NCI-H2196 (cell line): ENCODE measurements around the gene CBLN1.

ENCODE experiments used
- DNase-seq: peaks from one replicate; lab custom pipeline; 2025; ENCODE audit not compliant: unreplicated experiment; lab: John Stamatoyannopoulos, UW

CBLN1 gene

GRCh38 chr16:49281480-49281842 lies at the start of gene CBLN1:
CBLN1 (minus strand) TSS chr16:49281838; CDS start chr16:49281465, 373 bp downstream.
- DNase-seq, result no peak

- DNase-seq, result no peak
These were observed 49.0 kb upstream of the CBLN1 start for GRCh38 chr16:49330562-49331201.

- no peak for DNase-seq
These were observed 46.7 kb upstream of the CBLN1 start for GRCh38 chr16:49328325-49328724.

GRCh38 chr16:49327466-49327865 lies 45.8 kb upstream of the CBLN1 start:
- no peak for DNase-seq

GRCh38 chr16:49324703-49325102 lies 43.1 kb upstream of the CBLN1 start:
- no peak for DNase-seq

GRCh38 chr16:49315602-49316001 lies 34.0 kb upstream of the CBLN1 start:
- no peak for DNase-seq

- no peak for DNase-seq
These were observed 30.8 kb upstream of the CBLN1 start for GRCh38 chr16:49312389-49312985.

GRCh38 chr16:49311823-49312222 lies 30.2 kb upstream of the CBLN1 start:
- DNase-seq, result no peak

GRCh38 chr16:49307176-49307575 lies 25.5 kb upstream of the CBLN1 start:
- DNase-seq, result no peak

GRCh38 chr16:49305406-49305805 lies 23.8 kb upstream of the CBLN1 start:
- DNase-seq, result no peak

- no peak for DNase-seq
These were observed 10.8 kb upstream of the CBLN1 start for GRCh38 chr16:49292413-49292812.

GRCh38 chr16:49287572-49287971 lies 5.9 kb upstream of the CBLN1 start:
- no peak for DNase-seq

GRCh38 chr16:49284962-49285361 lies 3.3 kb upstream of the CBLN1 start:
- DNase-seq, result no peak

GRCh38 chr16:49283376-49284049 lies 1.9 kb upstream of the CBLN1 start:
- no peak for DNase-seq

GRCh38 chr16:49282690-49283375 lies 1.2 kb upstream of the CBLN1 start:
- no peak for DNase-seq

- no peak for DNase-seq
These were observed 405 bp upstream of the CBLN1 start for GRCh38 chr16:49281843-49282642.

- DNase-seq, result no peak
These were observed 732 bp downstream of the CBLN1 start for GRCh38 chr16:49280841-49281371.

GRCh38 chr16:49280105-49280741 lies 1.4 kb downstream of the CBLN1 start:
- no peak for DNase-seq

- no peak for DNase-seq
These were observed 2.5 kb downstream of the CBLN1 start for GRCh38 chr16:49278944-49279725.

- no peak for DNase-seq
These were observed 3.1 kb downstream of the CBLN1 start for GRCh38 chr16:49278567-49278827.
